Measurements from ENCODE around the gene CCSER1. TPM values are rescaled to one million over a fixed set of nuclear protein-coding genes. Genes with fewer than 3 reads are reported as not detected.

CCSER1 gene
- total and polyA plus RNA-seq, 4 donors: 0.18 to 2.3 (median 1.2) TPM

- Histone ChIP-seq H3K9ac (ENCODE audit: low read depth in 1 of 2, low read length in 2 of 2) (no peak overlapping the region), H3K9me3 (ENCODE audit: control insufficient read depth in 4 of 4, low read length in 3 of 4) (peaks cover 1 to 11% (median 4%) of the 10 kb centered on the region in 4 donors), H3K4me3 (ENCODE audit: low read depth in 1 of 3, low read length in 3 of 3) (no peak overlapping the region), H3K27ac (ENCODE audit: low read depth in 1 of 2, low read length in 2 of 2) (no peak overlapping the region), H3K36me3 (ENCODE audit: control insufficient read depth in 4 of 4, insufficient read depth in 3 of 4, low read depth in 1 of 4, low read length in 3 of 4) (no peaks in the 10 kb centered on the region), H3K4me1 (ENCODE audit: control insufficient read depth in 4 of 4, insufficient read depth in 4 of 4, low read length in 3 of 4) (no peaks in the 10 kb centered on the region), H3K27me3 (ENCODE audit: control insufficient read depth in 4 of 4, insufficient read depth in 4 of 4, low read length in 3 of 4) (no peaks in the 10 kb centered on the region)
- no peak for TF ChIP-seq EGR1 (IDR thresholded peaks at IDR 0.05; ENCODE audit: low read depth in 2 of 2)
- no peak for TF ChIP-seq HNF4G (IDR thresholded peaks at IDR 0.05)
- 77% methylated on average over 3 of the region's 3 CpGs for WGBS
- no peak for DNase-seq (ENCODE audit: low spot score)
Observed at GRCh38 chr4:91330555-91331137, 1203.5 kb downstream of the CCSER1 start.

GRCh38 chr4:91340822-91341221, 1213.6 kb downstream of the CCSER1 start:
- Histone ChIP-seq H3K9ac (ENCODE audit: low read depth in 1 of 2, low read length in 2 of 2) (no peak overlapping the region), H3K4me1 (ENCODE audit: control insufficient read depth in 4 of 4, insufficient read depth in 4 of 4, low read length in 3 of 4) (no peaks in the 10 kb centered on the region), H3K27me3 (ENCODE audit: control insufficient read depth in 4 of 4, insufficient read depth in 4 of 4, low read length in 3 of 4) (no peaks in the 10 kb centered on the region), H3K27ac (ENCODE audit: low read depth in 1 of 2, low read length in 2 of 2) (no peak overlapping the region), H3K9me3 (ENCODE audit: control insufficient read depth in 4 of 4, low read length in 3 of 4) (no peaks in the 10 kb centered on the region), H3K36me3 (ENCODE audit: control insufficient read depth in 4 of 4, insufficient read depth in 3 of 4, low read depth in 1 of 4, low read length in 3 of 4) (no peaks in the 10 kb centered on the region), H3K4me3 (ENCODE audit: low read depth in 1 of 3, low read length in 3 of 3) (no peak overlapping the region)
- no peak for DNase-seq (ENCODE audit: low spot score)
- WGBS: 58% methylated on average over 1 of the region's 1 CpG
- TF ChIP-seq NR2F2 (IDR thresholded peaks at IDR 0.05): no peak
- no peak for TF ChIP-seq ATF3 (IDR thresholded peaks at IDR 0.05)
- no peak for TF ChIP-seq GABPA (IDR thresholded peaks at IDR 0.05 in 1 of 2, conservative IDR thresholded peaks at IDR 0.05 in 1 of 2)
- TF ChIP-seq HNF4G (IDR thresholded peaks at IDR 0.05): no peak
- no peak for TF ChIP-seq EGR1 (IDR thresholded peaks at IDR 0.05; ENCODE audit: low read depth in 2 of 2)
- no peak for TF ChIP-seq CTCF (IDR thresholded peaks at IDR 0.05; ENCODE audit: low read depth, low read length, missing input control)
- TF ChIP-seq RAD21 (IDR thresholded peaks at IDR 0.05): no peak
- no peak for TF ChIP-seq SP1 (IDR thresholded peaks at IDR 0.05)
- TF ChIP-seq FOXA2 (IDR thresholded peaks at IDR 0.05): no peak
- TF ChIP-seq MAX (IDR thresholded peaks at IDR 0.05): no peak
- TF ChIP-seq TAF1 (conservative IDR thresholded peaks at IDR 0.05): no peak
- TF ChIP-seq YY1 (IDR thresholded peaks at IDR 0.05): no peak
- no peak for TF ChIP-seq RXRA (IDR thresholded peaks at IDR 0.05)
- TF ChIP-seq HNF4A (conservative IDR thresholded peaks at IDR 0.05): no peak
- TF ChIP-seq FOXA1 (IDR thresholded peaks at IDR 0.05): no peak

GRCh38 chr4:91345632-91346031, 1218.4 kb downstream of the CCSER1 start:
- no peak overlapping the region for H3K27ac ChIP-seq (ENCODE audit: low read depth in 1 of 2, low read length in 2 of 2)
- no peak for DNase-seq (ENCODE audit: low spot score)
- H3K27me3 ChIP-seq (ENCODE audit: control insufficient read depth in 4 of 4, insufficient read depth in 4 of 4, low read length in 3 of 4): no peaks in the 10 kb centered on the region
- no peaks in the 10 kb centered on the region for H3K36me3 ChIP-seq (ENCODE audit: control insufficient read depth in 4 of 4, insufficient read depth in 3 of 4, low read depth in 1 of 4, low read length in 3 of 4)
- H3K4me3 ChIP-seq (ENCODE audit: low read depth in 1 of 3, low read length in 3 of 3): no peak overlapping the region
- H3K4me1 ChIP-seq (ENCODE audit: control insufficient read depth in 4 of 4, insufficient read depth in 4 of 4, low read length in 3 of 4): no peaks in the 10 kb centered on the region
- H3K9me3 ChIP-seq (ENCODE audit: control insufficient read depth in 4 of 4, low read length in 3 of 4): no peaks in the 10 kb centered on the region
- H3K9ac ChIP-seq (ENCODE audit: low read depth in 1 of 2, low read length in 2 of 2): no peak overlapping the region
- TF ChIP-seq RXRA (IDR thresholded peaks at IDR 0.05): no peak
- TF ChIP-seq GABPA (IDR thresholded peaks at IDR 0.05 in 1 of 2, conservative IDR thresholded peaks at IDR 0.05 in 1 of 2): no peak
- TF ChIP-seq CTCF (IDR thresholded peaks at IDR 0.05; ENCODE audit: low read depth, low read length, missing input control): no peak
- no peak for TF ChIP-seq YY1 (IDR thresholded peaks at IDR 0.05)
- TF ChIP-seq SP1 (IDR thresholded peaks at IDR 0.05): no peak
- TF ChIP-seq JUND (IDR thresholded peaks at IDR 0.05): no peak
- TF ChIP-seq HNF4A (conservative IDR thresholded peaks at IDR 0.05): no peak
- TF ChIP-seq FOXA2 (IDR thresholded peaks at IDR 0.05): no peak
- no peak for TF ChIP-seq REST (IDR thresholded peaks at IDR 0.05)
- TF ChIP-seq HNF4G (IDR thresholded peaks at IDR 0.05): no peak
- TF ChIP-seq ATF3 (IDR thresholded peaks at IDR 0.05): no peak
- TF ChIP-seq MAX (IDR thresholded peaks at IDR 0.05): no peak
- TF ChIP-seq RAD21 (IDR thresholded peaks at IDR 0.05): no peak

Measured in liver (tissue), 9 donors.